Panc1 (cell line): ENCODE results near the gene SIGLEC11. TPM values are rescaled to one million over a fixed set of nuclear protein-coding genes. Genes with fewer than 3 reads are reported as not detected.

ENCODE experiments used
- ATAC-seq: fragments of 200-7000 bp; cut with Tn5 transposase; 2 replicates; pipeline ENCODE4 v1.9.1; 2020; ENCODE audit warnings: mild to moderate bottlenecking, moderate library complexity
- BruUV-seq: library from RNA; stranded (reverse); fragments of 400-500 nt; replicated peaks from 2 replicates; lab custom pipeline; 2021; lab: Mats Ljungman, UMichigan
- CTCF ChIA-PET: fragments of 300-600 bp; sonication (Branson Sonifier 250); formaldehyde crosslinking; loops from one replicate; lab custom pipeline; 2022; ENCODE audit warnings: antibody characterized with exemption; lab: Charles Lee
- POLR2A ChIA-PET: fragments of 300-600 bp; sonication (Branson Sonifier 250); formaldehyde crosslinking; loops from one replicate; lab custom pipeline; 2022; ENCODE audit warnings: antibody characterized with exemption; lab: Charles Lee
- DNase-seq: peaks from one replicate; pipeline ENCODE4 v3.0.0-alpha.2; 2010; ENCODE audit warnings: low read depth, low spot score
- H3K27ac ChIP-seq: 2 replicates; pipeline ENCODE4 v1.5.1; 2011; ENCODE audit warnings: mild to moderate bottlenecking, low read length, inconsistent platforms
- H3K27me3 ChIP-seq: fragments of 200-500 bp; sonication (Bioruptor generic); 2 replicates; pipeline ENCODE4 v1.6.0; 2014; ENCODE audit warnings: low read length, inconsistent platforms; ENCODE audit not compliant: control insufficient read depth, insufficient read depth
- H3K36me3 ChIP-seq: fragments of 200-500 bp; sonication (Bioruptor generic); 2 replicates; pipeline ENCODE4 v1.5.1; 2014; ENCODE audit warnings: inconsistent platforms, mild to moderate bottlenecking, low read length, moderate library complexity; ENCODE audit not compliant: control insufficient read depth, insufficient read depth
- H3K4me1 ChIP-seq: 2 replicates; pipeline ENCODE4 v1.5.1; 2011; ENCODE audit warnings: inconsistent platforms, mild to moderate bottlenecking, low read length, moderate library complexity; ENCODE audit not compliant: control insufficient read depth, insufficient read depth
- H3K4me3 ChIP-seq, 2 experiments: 2 replicates each; pipeline ENCODE4 v1.5.1; 2011 to 2012; ENCODE audit warnings: low read depth in 2 of 2, low read length in 2 of 2, mild to moderate bottlenecking in 2 of 2, inconsistent platforms in 1 of 2, moderate library complexity in 1 of 2
- H3K9me3 ChIP-seq: fragments of 200-500 bp; sonication (Bioruptor generic); 2 replicates; pipeline ENCODE4 v1.5.1; 2014; ENCODE audit warnings: low read depth, mild to moderate bottlenecking, inconsistent platforms, low read length, moderate library complexity; ENCODE audit not compliant: control insufficient read depth, insufficient read depth
- POLR2AphosphoS5 ChIP-seq: IDR thresholded peaks from 2 replicates; pipeline ENCODE4 v1.6.1; 2012; ENCODE audit warnings: mild to moderate bottlenecking, low read depth, low read length, moderate library complexity
- SIN3A ChIP-seq: IDR thresholded peaks from 2 replicates; pipeline ENCODE4 v1.6.1; 2012; ENCODE audit warnings: low read depth, mild to moderate bottlenecking, low read length, moderate library complexity, borderline replicate concordance; ENCODE audit not compliant: insufficient read depth
- TCF7L2 ChIP-seq: IDR thresholded peaks from 2 replicates; pipeline ENCODE4 v1.6.1; 2011; ENCODE audit warnings: mild to moderate bottlenecking, low read depth, low read length, inconsistent platforms
- in situ Hi-C: cut with HindIII; loops from 2 replicates; pipeline ENCODE4 v1.10.0; 2016; ENCODE audit warnings: low sequenced_read_pairs, low pct_unique_long_range_greater_than_20kb
- intact Hi-C: fragments of 100-400 bp; cut with micrococcal nuclease; formaldehyde crosslinking; loops from one replicate; pipeline ENCODE4 v1.10.0; 2022; ENCODE audit not compliant: unreplicated experiment
- total RNA-seq: library from RNA; stranded (reverse); gene quantifications from one replicate; pipeline ENCODE4 v1.2.1, GENCODE V29; 2021; ENCODE audit not compliant: unreplicated experiment
- TF ChIP-seq, protein P1 (sequence below), 2 experiments: IDR thresholded peaks; 2 replicates each; pipeline ENCODE4 v1.6.1; 2011 to 2012; ENCODE audit warnings: low read depth in 2 of 2, control low read depth in 1 of 2, low read length in 1 of 2, mild to moderate bottlenecking in 1 of 2, moderate library complexity in 1 of 2; ENCODE audit not compliant: insufficient read depth in 1 of 2
- TF ChIP-seq, protein P2 (sequence below): fragments of 450-650 bp; IDR thresholded peaks from 2 replicates; pipeline ENCODE4 v1.5.1; 2017; ENCODE audit warnings: mild to moderate bottlenecking

The SIGLEC11 gene
- total RNA-seq, 1 experiment from 2014 or later, result not detected

DNA sequence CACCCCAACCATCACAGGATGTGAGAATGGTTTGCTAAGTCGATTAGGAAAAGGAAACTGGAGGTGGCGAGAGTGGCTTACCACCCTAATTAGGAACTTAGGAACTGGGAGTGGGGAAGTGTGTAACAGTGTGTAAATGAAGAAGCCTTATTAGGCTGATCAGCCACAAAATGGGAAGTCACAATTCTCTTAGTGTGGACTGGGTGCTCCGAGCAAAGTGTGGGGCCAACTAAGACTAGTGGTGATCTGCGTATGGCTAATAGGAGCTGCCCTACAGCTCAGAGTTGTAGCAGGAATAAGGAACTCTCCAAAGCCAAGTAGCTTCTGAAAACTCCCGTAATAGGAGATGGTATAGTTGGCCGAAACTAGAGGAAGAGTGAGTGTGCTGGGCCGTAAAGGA, 7.6 kb downstream of the SIGLEC11 start:
- ATAC-seq (no peak), DNase-seq (no peak)
- H3K27ac ChIP-seq, result no peak overlapping the region
- POLR2A ChIA-PET, result no interaction called here
- H3K4me3 ChIP-seq, result no peak overlapping the region
- in situ Hi-C loops, result no loop called here
- H3K9me3 ChIP-seq, result no peaks in the 10 kb centered on the region
- no peaks in the 10 kb centered on the region for H3K36me3 ChIP-seq
- H3K4me1 ChIP-seq, result no peaks in the 10 kb centered on the region
- TF ChIP-seq POLR2AphosphoS5, result no peak
- TF ChIP-seq, protein P1, sequence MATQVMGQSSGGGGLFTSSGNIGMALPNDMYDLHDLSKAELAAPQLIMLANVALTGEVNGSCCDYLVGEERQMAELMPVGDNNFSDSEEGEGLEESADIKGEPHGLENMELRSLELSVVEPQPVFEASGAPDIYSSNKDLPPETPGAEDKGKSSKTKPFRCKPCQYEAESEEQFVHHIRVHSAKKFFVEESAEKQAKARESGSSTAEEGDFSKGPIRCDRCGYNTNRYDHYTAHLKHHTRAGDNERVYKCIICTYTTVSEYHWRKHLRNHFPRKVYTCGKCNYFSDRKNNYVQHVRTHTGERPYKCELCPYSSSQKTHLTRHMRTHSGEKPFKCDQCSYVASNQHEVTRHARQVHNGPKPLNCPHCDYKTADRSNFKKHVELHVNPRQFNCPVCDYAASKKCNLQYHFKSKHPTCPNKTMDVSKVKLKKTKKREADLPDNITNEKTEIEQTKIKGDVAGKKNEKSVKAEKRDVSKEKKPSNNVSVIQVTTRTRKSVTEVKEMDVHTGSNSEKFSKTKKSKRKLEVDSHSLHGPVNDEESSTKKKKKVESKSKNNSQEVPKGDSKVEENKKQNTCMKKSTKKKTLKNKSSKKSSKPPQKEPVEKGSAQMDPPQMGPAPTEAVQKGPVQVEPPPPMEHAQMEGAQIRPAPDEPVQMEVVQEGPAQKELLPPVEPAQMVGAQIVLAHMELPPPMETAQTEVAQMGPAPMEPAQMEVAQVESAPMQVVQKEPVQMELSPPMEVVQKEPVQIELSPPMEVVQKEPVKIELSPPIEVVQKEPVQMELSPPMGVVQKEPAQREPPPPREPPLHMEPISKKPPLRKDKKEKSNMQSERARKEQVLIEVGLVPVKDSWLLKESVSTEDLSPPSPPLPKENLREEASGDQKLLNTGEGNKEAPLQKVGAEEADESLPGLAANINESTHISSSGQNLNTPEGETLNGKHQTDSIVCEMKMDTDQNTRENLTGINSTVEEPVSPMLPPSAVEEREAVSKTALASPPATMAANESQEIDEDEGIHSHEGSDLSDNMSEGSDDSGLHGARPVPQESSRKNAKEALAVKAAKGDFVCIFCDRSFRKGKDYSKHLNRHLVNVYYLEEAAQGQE (IDR thresholded peaks at IDR 0.05; ENCODE audit: insufficient read depth in 1 of 2, low read depth in 2 of 2, low read length in 1 of 2), result no peak
- TF ChIP-seq, protein P2, sequence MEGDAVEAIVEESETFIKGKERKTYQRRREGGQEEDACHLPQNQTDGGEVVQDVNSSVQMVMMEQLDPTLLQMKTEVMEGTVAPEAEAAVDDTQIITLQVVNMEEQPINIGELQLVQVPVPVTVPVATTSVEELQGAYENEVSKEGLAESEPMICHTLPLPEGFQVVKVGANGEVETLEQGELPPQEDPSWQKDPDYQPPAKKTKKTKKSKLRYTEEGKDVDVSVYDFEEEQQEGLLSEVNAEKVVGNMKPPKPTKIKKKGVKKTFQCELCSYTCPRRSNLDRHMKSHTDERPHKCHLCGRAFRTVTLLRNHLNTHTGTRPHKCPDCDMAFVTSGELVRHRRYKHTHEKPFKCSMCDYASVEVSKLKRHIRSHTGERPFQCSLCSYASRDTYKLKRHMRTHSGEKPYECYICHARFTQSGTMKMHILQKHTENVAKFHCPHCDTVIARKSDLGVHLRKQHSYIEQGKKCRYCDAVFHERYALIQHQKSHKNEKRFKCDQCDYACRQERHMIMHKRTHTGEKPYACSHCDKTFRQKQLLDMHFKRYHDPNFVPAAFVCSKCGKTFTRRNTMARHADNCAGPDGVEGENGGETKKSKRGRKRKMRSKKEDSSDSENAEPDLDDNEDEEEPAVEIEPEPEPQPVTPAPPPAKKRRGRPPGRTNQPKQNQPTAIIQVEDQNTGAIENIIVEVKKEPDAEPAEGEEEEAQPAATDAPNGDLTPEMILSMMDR, result no peak
- no peak for TF ChIP-seq TCF7L2
- TF ChIP-seq SIN3A, result no peak
- no TSS peak for BruUV-seq
- intact Hi-C loops, result no loop called here
- H3K27me3 ChIP-seq, result no peaks in the 10 kb centered on the region
- CTCF ChIA-PET, result no interaction called here

DNA sequence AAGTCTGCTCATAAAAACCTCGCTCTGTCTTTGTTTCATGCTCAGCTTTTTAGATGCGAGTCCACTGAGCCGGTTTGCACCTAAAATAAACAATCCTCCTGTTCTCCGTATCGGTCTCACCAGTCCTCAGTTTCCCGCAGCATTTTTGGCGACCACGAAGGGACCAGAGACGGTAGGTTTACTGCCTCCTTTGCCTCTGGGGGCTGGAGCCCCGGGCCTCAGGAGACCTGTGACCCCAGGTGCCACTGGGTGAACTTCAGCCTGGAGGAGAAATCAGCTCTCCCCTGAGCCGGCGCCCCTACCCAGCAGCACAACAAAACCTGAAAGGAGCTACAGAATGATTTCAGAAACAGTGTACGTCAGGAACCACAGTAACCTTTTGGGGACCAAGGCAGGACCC, 8.1 kb downstream of the SIGLEC11 start:
- intact Hi-C loops, result no loop called here
- ChIA-PET POLR2A (no interaction called here), CTCF (no interaction called here)
- no TSS peak for BruUV-seq
- no peak for ATAC-seq
- in situ Hi-C loops, result no loop called here
- no peak for DNase-seq
- Histone ChIP-seq H3K27me3 (no peaks in the 10 kb centered on the region), H3K27ac (no peak overlapping the region), H3K9me3 (no peaks in the 10 kb centered on the region), H3K4me3 (no peak overlapping the region), H3K36me3 (no peaks in the 10 kb centered on the region), H3K4me1 (no peaks in the 10 kb centered on the region)
- TF ChIP-seq SIN3A, result no peak
- TF ChIP-seq, protein P2, result no peak
- no peak for TF ChIP-seq TCF7L2
- TF ChIP-seq, protein P1 (IDR thresholded peaks at IDR 0.05; ENCODE audit: insufficient read depth in 1 of 2, low read depth in 2 of 2, low read length in 1 of 2), result no peak
- TF ChIP-seq POLR2AphosphoS5, result no peak
